Measurements from ENCODE around the gene ACOX1. TPM values are rescaled to one million over a fixed set of nuclear protein-coding genes. Genes with fewer than 3 reads are reported as not detected.

The ACOX1 gene
- total RNA-seq, 2 experiments from 2014 or later: 26.3 to 26.9 TPM

- Mint-ChIP-seq H3K36me3 (no peaks in the 10 kb centered on the region), H3K27ac (peak within 1 kb of the TSS; percentile 86), H3K4me1 (peaks cover 11% of the 10 kb centered on the region), H3K9me3 (no peaks in the 10 kb centered on the region), H3K27me3 (no peaks in the 10 kb centered on the region), H3K4me3 (peak within 1 kb of the TSS; percentile 95)
- peak; percentile 93 for DNase-seq
Observed at GRCh38 chr17:75940727-75941441, 38.1 kb downstream of the ACOX1 start, which contains the start of gene FBF1. Gene FBF1 (minus strand): TSS chr17:75941042. CDS start chr17:75938149, 2,893 bp downstream.

- H3K4me1 Mint-ChIP-seq: peaks cover 11% of the 10 kb centered on the region
- no peak overlapping the region for H3K4me3 Mint-ChIP-seq
- no peak overlapping the region for H3K27ac Mint-ChIP-seq
- no peaks in the 10 kb centered on the region for H3K36me3 Mint-ChIP-seq
- no peaks in the 10 kb centered on the region for H3K27me3 Mint-ChIP-seq
- H3K9me3 Mint-ChIP-seq: no peaks in the 10 kb centered on the region
- DNase-seq: no peak
Observed at GRCh38 chr17:75937652-75938051, 41.3 kb downstream of the ACOX1 start.

- Mint-ChIP-seq H3K27ac (no peak overlapping the region), H3K36me3 (no peaks in the 10 kb centered on the region), H3K9me3 (no peaks in the 10 kb centered on the region), H3K27me3 (no peaks in the 10 kb centered on the region), H3K4me3 (no peak overlapping the region), H3K4me1 (no peaks in the 10 kb centered on the region)
- DNase-seq: no peak
Observed at GRCh38 chr17:75933808-75934207, 45.2 kb downstream of the ACOX1 start.

- Mint-ChIP-seq H3K27me3 (no peaks in the 10 kb centered on the region), H3K4me3 (no peak overlapping the region), H3K9me3 (no peaks in the 10 kb centered on the region), H3K36me3 (no peaks in the 10 kb centered on the region), H3K4me1 (no peaks in the 10 kb centered on the region), H3K27ac (no peak overlapping the region)
- DNase-seq: no peak
Observed at GRCh38 chr17:75932852-75933251, 46.1 kb downstream of the ACOX1 start.

- H3K4me1 Mint-ChIP-seq: no peaks in the 10 kb centered on the region
- H3K9me3 Mint-ChIP-seq: no peaks in the 10 kb centered on the region
- H3K4me3 Mint-ChIP-seq: no peak overlapping the region
- DNase-seq: no peak
- no peak overlapping the region for H3K27ac Mint-ChIP-seq
- no peaks in the 10 kb centered on the region for H3K27me3 Mint-ChIP-seq
- no peaks in the 10 kb centered on the region for H3K36me3 Mint-ChIP-seq
Observed at GRCh38 chr17:75931062-75931461, 47.9 kb downstream of the ACOX1 start.

- Mint-ChIP-seq H3K4me1 (no peaks in the 10 kb centered on the region), H3K4me3 (no peak overlapping the region), H3K9me3 (no peaks in the 10 kb centered on the region), H3K27ac (no peak overlapping the region), H3K27me3 (no peaks in the 10 kb centered on the region), H3K36me3 (no peaks in the 10 kb centered on the region)
- DNase-seq: no peak
Observed at GRCh38 chr17:75927286-75927922, 51.6 kb downstream of the ACOX1 start.

DNA sequence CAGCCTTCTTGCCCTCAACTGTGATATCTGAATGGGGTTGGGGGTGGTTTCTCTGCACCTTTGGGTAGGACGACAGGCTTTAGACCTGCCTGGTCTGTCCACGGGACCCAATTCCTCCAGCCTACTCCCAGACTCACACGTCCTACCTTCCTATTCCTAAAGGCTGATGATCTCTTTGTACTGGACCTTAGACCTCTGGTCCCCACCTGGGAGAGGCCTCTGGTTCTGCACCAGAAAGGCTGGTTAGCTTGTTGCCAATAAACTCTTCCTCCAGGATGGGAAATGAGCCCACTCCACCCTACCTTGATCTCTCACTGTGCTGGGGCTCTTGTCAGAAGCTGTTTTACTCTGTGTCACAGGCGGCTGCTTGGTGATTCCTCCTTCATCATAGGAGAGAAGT is 52.5 kb downstream of the ACOX1 start:
- Mint-ChIP-seq H3K27ac (no peak overlapping the region), H3K36me3 (no peaks in the 10 kb centered on the region), H3K4me1 (no peaks in the 10 kb centered on the region), H3K9me3 (no peaks in the 10 kb centered on the region), H3K4me3 (no peak overlapping the region), H3K27me3 (no peaks in the 10 kb centered on the region)
- DNase-seq: no peak

- H3K36me3 Mint-ChIP-seq: no peaks in the 10 kb centered on the region
- no peak overlapping the region for H3K27ac Mint-ChIP-seq
- no peaks in the 10 kb centered on the region for H3K27me3 Mint-ChIP-seq
- no peaks in the 10 kb centered on the region for H3K9me3 Mint-ChIP-seq
- H3K4me3 Mint-ChIP-seq: no peak overlapping the region
- DNase-seq: no peak
- H3K4me1 Mint-ChIP-seq: no peaks in the 10 kb centered on the region
Observed at GRCh38 chr17:75925912-75926311, 53.1 kb downstream of the ACOX1 start.

DNA sequence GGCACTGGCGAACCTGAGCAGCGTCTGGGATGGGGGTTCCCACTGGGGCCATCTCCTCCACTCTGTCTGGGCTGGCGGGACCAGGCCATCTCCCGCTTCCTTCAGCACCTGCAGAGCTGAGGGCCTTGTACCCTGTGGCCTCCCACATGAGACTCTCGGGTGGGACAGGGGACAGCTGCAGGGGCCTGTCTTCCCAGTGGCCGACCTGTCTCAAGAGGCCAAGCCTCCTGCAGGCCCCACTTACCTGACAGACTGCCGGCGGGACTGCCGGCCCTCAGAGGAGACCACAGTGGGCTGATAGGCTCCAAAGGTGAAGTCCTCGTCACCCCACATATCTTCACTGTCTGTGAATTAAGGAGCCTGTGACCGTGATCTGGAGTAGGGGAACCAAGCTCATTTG is 53.9 kb downstream of the ACOX1 start:
- Mint-ChIP-seq H3K27me3 (no peaks in the 10 kb centered on the region), H3K36me3 (no peaks in the 10 kb centered on the region), H3K9me3 (no peaks in the 10 kb centered on the region), H3K4me3 (no peak overlapping the region), H3K4me1 (no peaks in the 10 kb centered on the region), H3K27ac (no peak overlapping the region)
- no peak for DNase-seq

- Mint-ChIP-seq H3K9me3 (no peaks in the 10 kb centered on the region), H3K27ac (no peak overlapping the region), H3K36me3 (peaks cover 1% of the 10 kb centered on the region), H3K4me1 (no peaks in the 10 kb centered on the region), H3K4me3 (no peak overlapping the region), H3K27me3 (no peaks in the 10 kb centered on the region)
- no peak for DNase-seq
Observed at GRCh38 chr17:75922963-75923874, 55.7 kb downstream of the ACOX1 start.

DNA sequence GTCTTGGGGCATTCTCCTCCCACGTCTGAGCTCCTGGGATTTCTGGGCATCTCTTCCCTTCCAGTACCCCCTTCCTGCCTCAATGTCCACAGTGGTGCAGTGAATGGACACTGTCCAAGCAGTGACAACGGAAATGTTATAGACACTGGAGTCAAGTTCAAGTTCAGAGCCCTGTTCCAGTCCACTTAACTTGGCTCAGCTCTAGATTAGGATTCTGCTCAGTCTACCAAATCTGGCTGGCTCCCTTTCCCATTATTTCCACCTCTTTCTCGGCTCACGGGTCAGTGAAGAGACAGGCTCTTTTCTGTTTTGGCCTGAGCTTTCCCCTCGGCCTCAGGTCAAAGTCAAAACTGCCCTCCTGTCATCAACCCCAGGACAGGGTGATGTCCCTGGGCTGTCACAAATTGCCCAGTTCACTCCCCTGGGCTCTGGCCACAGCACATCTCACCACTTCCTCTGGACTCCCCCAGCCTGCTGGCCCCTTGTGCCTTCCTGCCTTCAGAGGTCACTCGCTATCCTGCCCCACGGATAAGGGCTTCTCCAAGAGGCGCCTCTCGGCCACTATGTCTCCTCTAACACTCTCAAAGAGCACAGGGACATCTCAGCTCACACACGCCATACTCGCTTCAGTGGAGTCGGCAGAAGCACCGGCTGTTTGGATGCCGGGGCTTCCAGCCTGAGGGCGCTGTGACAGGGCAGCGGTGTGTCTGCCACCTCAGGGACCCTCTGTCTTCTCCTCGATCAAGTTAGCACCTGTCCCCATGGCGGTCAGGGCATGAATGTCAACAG is 56.6 kb downstream of the ACOX1 start:
- no peaks in the 10 kb centered on the region for H3K27me3 Mint-ChIP-seq
- peaks cover 1% of the 10 kb centered on the region for H3K36me3 Mint-ChIP-seq
- DNase-seq: no peak
- H3K9me3 Mint-ChIP-seq: no peaks in the 10 kb centered on the region
- H3K4me3 Mint-ChIP-seq: no peak overlapping the region
- no peak overlapping the region for H3K27ac Mint-ChIP-seq
- H3K4me1 Mint-ChIP-seq: no peaks in the 10 kb centered on the region

GRCh38 chr17:75921596-75921995 is 57.4 kb downstream of the ACOX1 start:
- H3K4me1 Mint-ChIP-seq: no peaks in the 10 kb centered on the region
- no peak overlapping the region for H3K4me3 Mint-ChIP-seq
- H3K27me3 Mint-ChIP-seq: no peaks in the 10 kb centered on the region
- H3K9me3 Mint-ChIP-seq: no peaks in the 10 kb centered on the region
- DNase-seq: no peak
- peaks cover 1% of the 10 kb centered on the region for H3K36me3 Mint-ChIP-seq
- H3K27ac Mint-ChIP-seq: no peak overlapping the region

GRCh38 chr17:75920045-75920560 is 58.9 kb downstream of the ACOX1 start:
- H3K27me3 Mint-ChIP-seq: no peaks in the 10 kb centered on the region
- H3K4me1 Mint-ChIP-seq: no peaks in the 10 kb centered on the region
- no peaks in the 10 kb centered on the region for H3K9me3 Mint-ChIP-seq
- no peak for DNase-seq
- no peak overlapping the region for H3K27ac Mint-ChIP-seq
- peaks cover 1% of the 10 kb centered on the region for H3K36me3 Mint-ChIP-seq
- no peak overlapping the region for H3K4me3 Mint-ChIP-seq

- Mint-ChIP-seq H3K4me1 (no peaks in the 10 kb centered on the region), H3K36me3 (peaks cover 1% of the 10 kb centered on the region), H3K27me3 (no peaks in the 10 kb centered on the region), H3K27ac (no peak overlapping the region), H3K9me3 (no peaks in the 10 kb centered on the region), H3K4me3 (no peak overlapping the region)
- no peak for DNase-seq
Observed at GRCh38 chr17:75919611-75920010, 59.4 kb downstream of the ACOX1 start.

Data from activated naive CD8-positive, alpha-beta T cell treated with anti-CD3 and anti-CD28 coated beads for 36 hours (primary cell).